ENCODE data around the gene SLC46A3. TPM values are rescaled to one million over a fixed set of nuclear protein-coding genes. Genes with fewer than 3 reads are reported as not detected.

SLC46A3 gene
- total and polyA plus RNA-seq, 2 of the 13 experiments (the other 11 are each of a cell fraction or from before 2014, with no cell fraction given): not detected

DNA sequence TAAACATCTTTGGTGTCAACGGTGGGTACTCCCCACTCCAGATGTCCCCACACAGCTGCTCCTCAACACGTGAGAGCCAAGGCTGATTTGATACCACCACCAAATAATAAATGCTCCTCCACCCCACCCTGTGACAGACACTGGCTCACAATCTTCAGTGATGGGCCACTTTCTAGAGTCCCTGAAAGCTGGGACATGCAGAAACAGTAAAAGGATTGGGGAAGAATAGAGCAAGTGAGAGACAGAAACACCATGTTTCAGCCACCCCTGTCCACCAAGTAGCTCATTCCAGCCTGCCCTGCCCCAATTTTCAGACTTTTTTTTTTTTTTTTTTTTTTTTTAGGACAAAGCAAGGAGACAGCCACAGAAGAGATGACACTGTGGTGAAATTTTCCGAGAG, 1.6 kb downstream of the SLC46A3 start:
- Histone ChIP-seq H3K27ac (ENCODE audit: extremely low read length, insufficient read depth, low read length) (no peak overlapping the region), H2AFZ (ENCODE audit: low read length) (no peak overlapping the region), H3K9me3 (ENCODE audit: low read length) (no peaks in the 10 kb centered on the region), H3K9ac (ENCODE audit: insufficient read depth, low read depth, low read length) (no peak overlapping the region), H4K20me1 (ENCODE audit: insufficient read depth, low read length) (no peaks in the 10 kb centered on the region), H3K36me3 (replicated peaks in 1 of 2; ENCODE audit: control insufficient read depth in 1 of 2, insufficient read depth in 2 of 2, low read length in 2 of 2) (no peaks in the 10 kb centered on the region), H3K4me3 (replicated peaks in 1 of 3; ENCODE audit: insufficient read depth in 1 of 3, low read depth in 2 of 3, low read length in 3 of 3) (no peak overlapping the region), H3K4me1 (ENCODE audit: insufficient read depth, low read length) (no peaks in the 10 kb centered on the region), H3K4me2 (ENCODE audit: low read depth, low read length) (no peak overlapping the region), H3K27me3 (ENCODE audit: control insufficient read depth in 1 of 2, insufficient read depth in 2 of 2, low read length in 2 of 2) (0 out of 5 replicates have a peak, but pooled peaks cover 0 to 2% of the 10 kb centered on the region in 2 experiments), H3K79me2 (ENCODE audit: insufficient read depth, low read length) (no peaks in the 10 kb centered on the region)
- no peak for FAIRE-seq
- in situ Hi-C loops (cut with HindIII; ENCODE audit: extremely low pct_ligation_motif_present, low pct_unique_long_range_greater_than_20kb): no loop called here
- DNase-seq (ENCODE audit: low spot score): no peak
- ChIA-PET CTCF (ENCODE audit: low intra/inter-chr PET ratio, low total read pairs) (no interaction called here), POLR2A (no interaction called here)
- intact Hi-C loops (cut with micrococcal nuclease; ENCODE audit: unreplicated experiment): no loop called here
- no peak for ATAC-seq
- 2% methylated on average over 3 of the region's 3 CpGs for WGBS (ENCODE audit: low lambda C conversion rate)
- no TSS peak for BruUV-seq (replicated peaks)
- no peak for TF ChIP-seq ZNF446 (CRISPR knock-in tag; IDR thresholded peaks at IDR 0.05)
- no peak for TF ChIP-seq TCF12 (IDR thresholded peaks at IDR 0.05)
- TF ChIP-seq TCF12 (CRISPR knock-in tag; IDR thresholded peaks at IDR 0.05): no peak
- no peak for TF ChIP-seq ZNF124 (CRISPR knock-in tag; IDR thresholded peaks at IDR 0.05)
- TF ChIP-seq ZIK1 (CRISPR knock-in tag; IDR thresholded peaks at IDR 0.05; ENCODE audit: borderline replicate concordance, low read depth): no peak
- TF ChIP-seq, protein P1, sequence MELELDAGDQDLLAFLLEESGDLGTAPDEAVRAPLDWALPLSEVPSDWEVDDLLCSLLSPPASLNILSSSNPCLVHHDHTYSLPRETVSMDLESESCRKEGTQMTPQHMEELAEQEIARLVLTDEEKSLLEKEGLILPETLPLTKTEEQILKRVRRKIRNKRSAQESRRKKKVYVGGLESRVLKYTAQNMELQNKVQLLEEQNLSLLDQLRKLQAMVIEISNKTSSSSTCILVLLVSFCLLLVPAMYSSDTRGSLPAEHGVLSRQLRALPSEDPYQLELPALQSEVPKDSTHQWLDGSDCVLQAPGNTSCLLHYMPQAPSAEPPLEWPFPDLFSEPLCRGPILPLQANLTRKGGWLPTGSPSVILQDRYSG (CRISPR knock-in tag; IDR thresholded peaks at IDR 0.05): no peak
- TF ChIP-seq, protein P2, sequence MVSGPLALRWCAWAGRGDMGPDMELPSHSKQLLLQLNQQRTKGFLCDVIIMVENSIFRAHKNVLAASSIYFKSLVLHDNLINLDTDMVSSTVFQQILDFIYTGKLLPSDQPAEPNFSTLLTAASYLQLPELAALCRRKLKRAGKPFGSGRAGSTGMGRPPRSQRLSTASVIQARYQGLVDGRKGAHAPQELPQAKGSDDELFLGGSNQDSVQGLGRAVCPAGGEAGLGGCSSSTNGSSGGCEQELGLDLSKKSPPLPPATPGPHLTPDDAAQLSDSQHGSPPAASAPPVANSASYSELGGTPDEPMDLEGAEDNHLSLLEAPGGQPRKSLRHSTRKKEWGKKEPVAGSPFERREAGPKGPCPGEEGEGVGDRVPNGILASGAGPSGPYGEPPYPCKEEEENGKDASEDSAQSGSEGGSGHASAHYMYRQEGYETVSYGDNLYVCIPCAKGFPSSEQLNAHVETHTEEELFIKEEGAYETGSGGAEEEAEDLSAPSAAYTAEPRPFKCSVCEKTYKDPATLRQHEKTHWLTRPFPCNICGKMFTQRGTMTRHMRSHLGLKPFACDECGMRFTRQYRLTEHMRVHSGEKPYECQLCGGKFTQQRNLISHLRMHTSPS (CRISPR knock-in tag; IDR thresholded peaks at IDR 0.05; ENCODE audit: low read depth): no peak
- TF ChIP-seq, protein P3, sequence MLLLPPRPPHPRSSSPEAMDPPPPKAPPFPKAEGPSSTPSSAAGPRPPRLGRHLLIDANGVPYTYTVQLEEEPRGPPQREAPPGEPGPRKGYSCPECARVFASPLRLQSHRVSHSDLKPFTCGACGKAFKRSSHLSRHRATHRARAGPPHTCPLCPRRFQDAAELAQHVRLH (CRISPR knock-in tag; IDR thresholded peaks at IDR 0.05; ENCODE audit: borderline replicate concordance, low read depth): no peak
- TF ChIP-seq ZNF550 (CRISPR knock-in tag; IDR thresholded peaks at IDR 0.05; ENCODE audit: borderline replicate concordance): no peak
- no peak for TF ChIP-seq ZNF644 (CRISPR knock-in tag; IDR thresholded peaks at IDR 0.05; ENCODE audit: low read depth)
- no peak for TF ChIP-seq ZNF234 (CRISPR knock-in tag; conservative IDR thresholded peaks at IDR 0.05)
- TF ChIP-seq, protein P4, sequence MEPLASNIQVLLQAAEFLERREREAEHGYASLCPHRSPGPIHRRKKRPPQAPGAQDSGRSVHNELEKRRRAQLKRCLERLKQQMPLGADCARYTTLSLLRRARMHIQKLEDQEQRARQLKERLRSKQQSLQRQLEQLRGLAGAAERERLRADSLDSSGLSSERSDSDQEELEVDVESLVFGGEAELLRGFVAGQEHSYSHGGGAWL (CRISPR knock-in tag; IDR thresholded peaks at IDR 0.05): no peak
- TF ChIP-seq RBFOX2 (IDR thresholded peaks at IDR 0.05; ENCODE audit: low read depth, low read length): no peak
- no peak for TF ChIP-seq ZNF331 (CRISPR knock-in tag; IDR thresholded peaks at IDR 0.05)
- TF ChIP-seq YEATS2 (CRISPR knock-in tag; IDR thresholded peaks at IDR 0.05; ENCODE audit: borderline replicate concordance): no peak
- no peak for TF ChIP-seq ZNF766 (CRISPR knock-in tag; IDR thresholded peaks at IDR 0.05; ENCODE audit: borderline replicate concordance)
- TF ChIP-seq, protein P5, sequence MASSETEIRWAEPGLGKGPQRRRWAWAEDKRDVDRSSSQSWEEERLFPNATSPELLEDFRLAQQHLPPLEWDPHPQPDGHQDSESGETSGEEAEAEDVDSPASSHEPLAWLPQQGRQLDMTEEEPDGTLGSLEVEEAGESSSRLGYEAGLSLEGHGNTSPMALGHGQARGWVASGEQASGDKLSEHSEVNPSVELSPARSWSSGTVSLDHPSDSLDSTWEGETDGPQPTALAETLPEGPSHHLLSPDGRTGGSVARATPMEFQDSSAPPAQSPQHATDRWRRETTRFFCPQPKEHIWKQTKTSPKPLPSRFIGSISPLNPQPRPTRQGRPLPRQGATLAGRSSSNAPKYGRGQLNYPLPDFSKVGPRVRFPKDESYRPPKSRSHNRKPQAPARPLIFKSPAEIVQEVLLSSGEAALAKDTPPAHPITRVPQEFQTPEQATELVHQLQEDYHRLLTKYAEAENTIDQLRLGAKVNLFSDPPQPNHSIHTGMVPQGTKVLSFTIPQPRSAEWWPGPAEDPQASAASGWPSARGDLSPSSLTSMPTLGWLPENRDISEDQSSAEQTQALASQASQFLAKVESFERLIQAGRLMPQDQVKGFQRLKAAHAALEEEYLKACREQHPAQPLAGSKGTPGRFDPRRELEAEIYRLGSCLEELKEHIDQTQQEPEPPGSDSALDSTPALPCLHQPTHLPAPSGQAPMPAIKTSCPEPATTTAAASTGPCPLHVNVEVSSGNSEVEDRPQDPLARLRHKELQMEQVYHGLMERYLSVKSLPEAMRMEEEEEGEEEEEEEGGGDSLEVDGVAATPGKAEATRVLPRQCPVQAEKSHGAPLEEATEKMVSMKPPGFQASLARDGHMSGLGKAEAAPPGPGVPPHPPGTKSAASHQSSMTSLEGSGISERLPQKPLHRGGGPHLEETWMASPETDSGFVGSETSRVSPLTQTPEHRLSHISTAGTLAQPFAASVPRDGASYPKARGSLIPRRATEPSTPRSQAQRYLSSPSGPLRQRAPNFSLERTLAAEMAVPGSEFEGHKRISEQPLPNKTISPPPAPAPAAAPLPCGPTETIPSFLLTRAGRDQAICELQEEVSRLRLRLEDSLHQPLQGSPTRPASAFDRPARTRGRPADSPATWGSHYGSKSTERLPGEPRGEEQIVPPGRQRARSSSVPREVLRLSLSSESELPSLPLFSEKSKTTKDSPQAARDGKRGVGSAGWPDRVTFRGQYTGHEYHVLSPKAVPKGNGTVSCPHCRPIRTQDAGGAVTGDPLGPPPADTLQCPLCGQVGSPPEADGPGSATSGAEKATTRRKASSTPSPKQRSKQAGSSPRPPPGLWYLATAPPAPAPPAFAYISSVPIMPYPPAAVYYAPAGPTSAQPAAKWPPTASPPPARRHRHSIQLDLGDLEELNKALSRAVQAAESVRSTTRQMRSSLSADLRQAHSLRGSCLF (CRISPR knock-in tag; IDR thresholded peaks at IDR 0.05; ENCODE audit: borderline replicate concordance): no peak
- TF ChIP-seq ZNF33A (CRISPR knock-in tag; IDR thresholded peaks at IDR 0.05; ENCODE audit: borderline replicate concordance): no peak
- no peak for TF ChIP-seq SP2 (CRISPR knock-in tag; IDR thresholded peaks at IDR 0.05)
